ENCODE measurements around the gene SERPINA6. TPM values are rescaled to one million over a fixed set of nuclear protein-coding genes. Genes with fewer than 3 reads are reported as not detected.

Gene SERPINA6
- total RNA-seq, 1 donor from 2014 or later: not detected

- Mint-ChIP-seq H3K9me3 (ENCODE audit: unreplicated experiment) (no peaks in the 10 kb centered on the region), H3K36me3 (ENCODE audit: low read depth, unreplicated experiment) (no peaks in the 10 kb centered on the region), H3K4me3 (ENCODE audit: unreplicated experiment) (no peak overlapping the region), H3K27me3 (ENCODE audit: low read depth, unreplicated experiment) (peaks cover 4% of the 10 kb centered on the region), H3K4me1 (ENCODE audit: low read depth, unreplicated experiment) (peaks cover 3% of the 10 kb centered on the region), H3K27ac (ENCODE audit: unreplicated experiment) (no peak overlapping the region)
- no peaks in the 10 kb centered on the region for H3K4me1 ChIP-seq (ENCODE audit: insufficient read depth, low read length)
- H3K36me3 ChIP-seq (ENCODE audit: insufficient read depth, low read length): no peaks in the 10 kb centered on the region
- H3K27ac ChIP-seq (ENCODE audit: low read depth, low read length): no peak overlapping the region
- H3K4me2 ChIP-seq (ENCODE audit: low read length): no peak overlapping the region
- no peaks in the 10 kb centered on the region for H3K27me3 ChIP-seq (ENCODE audit: insufficient read depth, low read length)
- H3K9me3 ChIP-seq (ENCODE audit: insufficient read depth, low read depth, low read length): no peaks in the 10 kb centered on the region
- no peak for DNase-seq (ENCODE audit: low read depth)
- H3K4me3 ChIP-seq (ENCODE audit: insufficient read depth, low read depth, low read length): no peak overlapping the region
- no peaks in the 10 kb centered on the region for H4K20me1 ChIP-seq (ENCODE audit: insufficient read depth, low read length)
- no peak overlapping the region for H3K9ac ChIP-seq (ENCODE audit: low read length)
- no peak for TF ChIP-seq EZH2 (IDR thresholded peaks at IDR 0.05; ENCODE audit: insufficient read depth, low read length)
- TF ChIP-seq CTCF (IDR thresholded peaks at IDR 0.05; ENCODE audit: insufficient read depth, low read depth, low read length): no peak
- no peaks in the 10 kb centered on the region for H3K79me2 ChIP-seq (ENCODE audit: insufficient read depth, low read length)
- no peak overlapping the region for H2AFZ ChIP-seq (ENCODE audit: low read depth, low read length)
- FAIRE-seq: no peak
These were observed 9.0 kb upstream of the SERPINA6 start for GRCh38 chr14:94332063-94332583.

GRCh38 chr14:94331462-94331861, 8.3 kb upstream of the SERPINA6 start:
- no peaks in the 10 kb centered on the region for H3K36me3 ChIP-seq (ENCODE audit: insufficient read depth, low read length)
- TF ChIP-seq CTCF (IDR thresholded peaks at IDR 0.05; ENCODE audit: insufficient read depth, low read depth, low read length) (no peak), EZH2 (IDR thresholded peaks at IDR 0.05; ENCODE audit: insufficient read depth, low read length) (no peak)
- no peak overlapping the region for H2AFZ ChIP-seq (ENCODE audit: low read depth, low read length)
- H3K27ac ChIP-seq (ENCODE audit: low read depth, low read length): no peak overlapping the region
- H3K27ac Mint-ChIP-seq (ENCODE audit: unreplicated experiment): no peak overlapping the region
- H3K9me3 Mint-ChIP-seq (ENCODE audit: unreplicated experiment): no peaks in the 10 kb centered on the region
- H3K36me3 Mint-ChIP-seq (ENCODE audit: low read depth, unreplicated experiment): no peaks in the 10 kb centered on the region
- H3K4me1 Mint-ChIP-seq (ENCODE audit: low read depth, unreplicated experiment): peaks cover 3% of the 10 kb centered on the region
- H3K4me2 ChIP-seq (ENCODE audit: low read length): no peak overlapping the region
- no peak overlapping the region for H3K9ac ChIP-seq (ENCODE audit: low read length)
- FAIRE-seq (no peak), DNase-seq (ENCODE audit: low read depth) (no peak)
- no peaks in the 10 kb centered on the region for H4K20me1 ChIP-seq (ENCODE audit: insufficient read depth, low read length)
- H3K4me1 ChIP-seq (ENCODE audit: insufficient read depth, low read length): no peaks in the 10 kb centered on the region
- no peaks in the 10 kb centered on the region for H3K9me3 ChIP-seq (ENCODE audit: insufficient read depth, low read depth, low read length)
- H3K27me3 ChIP-seq (ENCODE audit: insufficient read depth, low read length): no peaks in the 10 kb centered on the region
- no peak overlapping the region for H3K4me3 ChIP-seq (ENCODE audit: insufficient read depth, low read depth, low read length)
- no peak overlapping the region for H3K4me3 Mint-ChIP-seq (ENCODE audit: unreplicated experiment)
- H3K79me2 ChIP-seq (ENCODE audit: insufficient read depth, low read length): no peaks in the 10 kb centered on the region
- peaks cover 4% of the 10 kb centered on the region for H3K27me3 Mint-ChIP-seq (ENCODE audit: low read depth, unreplicated experiment)

- Histone ChIP-seq H3K4me1 (ENCODE audit: insufficient read depth, low read length) (no peaks in the 10 kb centered on the region), H3K27me3 (ENCODE audit: insufficient read depth, low read length) (no peaks in the 10 kb centered on the region), H3K9ac (ENCODE audit: low read length) (no peak overlapping the region), H3K4me2 (ENCODE audit: low read length) (no peak overlapping the region), H3K9me3 (ENCODE audit: insufficient read depth, low read depth, low read length) (no peaks in the 10 kb centered on the region), H3K79me2 (ENCODE audit: insufficient read depth, low read length) (no peaks in the 10 kb centered on the region), H2AFZ (ENCODE audit: low read depth, low read length) (no peak overlapping the region), H4K20me1 (ENCODE audit: insufficient read depth, low read length) (no peaks in the 10 kb centered on the region), H3K36me3 (ENCODE audit: insufficient read depth, low read length) (no peaks in the 10 kb centered on the region), H3K27ac (ENCODE audit: low read depth, low read length) (no peak overlapping the region), H3K4me3 (ENCODE audit: insufficient read depth, low read depth, low read length) (no peak overlapping the region)
- H3K27me3 Mint-ChIP-seq (ENCODE audit: low read depth, unreplicated experiment): peaks cover 4% of the 10 kb centered on the region
- DNase-seq (ENCODE audit: low read depth) (no peak), FAIRE-seq (no peak)
- no peak overlapping the region for H3K4me3 Mint-ChIP-seq (ENCODE audit: unreplicated experiment)
- H3K4me1 Mint-ChIP-seq (ENCODE audit: low read depth, unreplicated experiment): peaks cover 3% of the 10 kb centered on the region
- no peak overlapping the region for H3K27ac Mint-ChIP-seq (ENCODE audit: unreplicated experiment)
- no peaks in the 10 kb centered on the region for H3K36me3 Mint-ChIP-seq (ENCODE audit: low read depth, unreplicated experiment)
- no peaks in the 10 kb centered on the region for H3K9me3 Mint-ChIP-seq (ENCODE audit: unreplicated experiment)
- no peak for TF ChIP-seq EZH2 (IDR thresholded peaks at IDR 0.05; ENCODE audit: insufficient read depth, low read length)
These were observed 7.7 kb upstream of the SERPINA6 start for GRCh38 chr14:94330857-94331256.

Measured in astrocyte (in vitro differentiated cells and primary cell).